GM21390 (cell line): ENCODE results near the gene TRIO.

Experiments used
- ATAC-seq: cut with Tn5 transposase; IDR thresholded peaks from one replicate; pipeline ENCODE4 v1.9.1; 2021; ENCODE audit not compliant: unreplicated experiment

The TRIO gene

DNA sequence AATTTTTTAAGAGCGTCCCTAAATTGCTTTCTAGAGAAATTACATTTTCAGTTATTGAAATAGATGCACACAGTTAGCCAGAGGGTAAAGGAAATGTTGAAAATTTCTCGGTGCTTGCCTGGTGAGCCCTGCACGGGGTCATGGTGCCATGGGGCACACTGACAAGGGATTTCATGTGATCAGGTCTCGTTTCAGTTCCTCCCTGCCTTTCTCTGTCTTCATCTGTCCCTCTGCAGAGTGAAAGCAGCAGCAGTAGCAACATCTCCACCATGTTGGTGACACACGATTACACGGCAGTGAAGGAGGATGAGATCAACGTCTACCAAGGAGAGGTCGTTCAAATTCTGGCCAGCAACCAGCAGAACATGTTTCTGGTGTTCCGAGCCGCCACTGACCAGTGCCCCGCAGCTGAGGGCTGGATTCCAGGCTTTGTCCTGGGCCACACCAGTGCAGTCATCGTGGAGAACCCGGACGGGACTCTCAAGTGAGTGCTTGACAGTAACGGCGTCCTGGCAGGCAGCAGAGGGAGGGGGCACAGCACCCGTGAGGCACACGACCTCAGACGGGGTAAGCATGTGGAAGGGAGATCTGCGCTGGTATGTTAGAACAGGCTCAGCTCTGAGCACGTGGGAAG, 349.3 kb downstream of the TRIO start:
- no peak for ATAC-seq

DNA sequence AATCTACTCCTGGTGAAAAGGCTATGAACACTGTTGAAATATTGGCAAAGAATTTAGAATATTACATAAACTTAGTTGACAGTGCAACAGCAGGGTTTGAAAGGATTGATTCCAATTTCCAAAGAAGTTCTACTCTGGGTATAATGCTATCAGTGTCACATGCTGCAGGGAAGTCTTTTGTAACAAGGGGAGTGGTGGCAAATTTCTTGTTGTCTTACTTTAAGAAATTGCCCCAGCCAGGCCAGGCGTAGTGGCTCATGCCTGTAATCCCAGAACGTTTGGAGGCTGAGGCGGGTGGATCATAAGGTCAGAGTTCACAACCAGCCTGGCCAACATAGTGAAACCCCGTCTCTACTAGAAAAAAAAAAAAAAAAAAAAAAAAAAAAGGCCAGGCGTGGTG, 352.2 kb downstream of the TRIO start:
- no peak for ATAC-seq

DNA sequence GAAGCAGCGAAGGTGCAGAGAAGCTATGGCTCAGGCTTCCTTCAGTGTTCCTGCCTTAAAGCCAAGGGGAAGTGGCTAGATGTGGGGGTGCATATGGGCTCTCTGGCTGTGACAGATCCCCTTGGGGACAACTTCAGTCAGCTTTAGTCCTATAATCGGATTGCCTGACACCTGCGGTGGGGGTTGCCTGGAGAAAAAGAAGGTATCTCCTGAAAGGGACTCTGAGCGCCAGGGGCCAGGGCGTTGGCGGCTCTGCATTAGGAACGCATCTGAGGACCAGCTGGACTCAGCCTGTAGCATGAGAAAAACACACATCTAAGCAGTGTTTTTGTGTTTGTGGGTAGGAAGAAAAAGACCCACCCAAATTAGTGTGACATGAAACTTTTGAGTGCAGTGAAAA, 354.2 kb downstream of the TRIO start:
- ATAC-seq: no peak

DNA sequence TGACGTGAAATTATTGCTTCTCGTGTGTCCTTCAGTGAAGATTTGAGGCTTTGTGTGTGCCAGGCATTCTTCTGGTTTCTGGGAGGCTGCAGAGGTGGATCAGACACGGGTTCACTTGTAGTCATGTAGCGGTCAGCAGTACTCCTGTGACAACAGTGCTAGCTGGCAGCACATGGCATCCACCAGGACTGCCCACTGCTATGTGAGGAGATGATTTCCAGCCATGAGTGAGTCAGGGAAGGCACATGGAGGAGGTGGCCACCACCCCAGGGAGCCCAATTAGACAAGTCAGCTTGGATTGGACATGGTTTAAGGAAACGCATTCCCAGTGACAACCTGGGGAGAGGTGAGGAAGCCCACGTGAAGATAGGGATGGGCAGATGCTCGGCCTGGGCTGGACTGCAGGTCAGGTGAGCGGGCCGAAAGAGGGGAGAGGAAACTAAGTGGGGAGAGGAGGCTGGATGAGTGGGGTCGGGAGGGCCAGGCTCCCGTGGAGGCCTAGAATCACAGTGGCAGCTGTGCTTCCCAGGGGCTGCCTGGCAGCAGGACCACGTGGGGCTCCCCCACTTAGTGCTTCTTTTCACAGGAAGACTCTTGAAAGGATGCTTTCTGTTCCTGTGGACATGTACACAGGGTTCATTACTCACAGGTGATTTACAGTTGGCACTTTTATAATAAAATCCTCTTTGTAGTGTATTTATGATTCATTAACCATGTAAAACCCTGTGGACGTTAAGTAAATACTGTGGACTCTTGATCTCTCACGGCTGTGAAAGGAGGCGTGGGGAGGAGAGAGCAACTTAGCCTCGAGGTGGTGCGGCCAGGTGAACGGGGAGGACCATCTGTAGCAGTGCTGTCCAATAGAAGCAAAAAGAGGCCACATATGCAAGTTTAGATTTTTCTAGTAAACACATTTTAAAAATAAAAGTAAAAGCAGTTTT, 358.5 kb downstream of the TRIO start:
- ATAC-seq: no peak

DNA sequence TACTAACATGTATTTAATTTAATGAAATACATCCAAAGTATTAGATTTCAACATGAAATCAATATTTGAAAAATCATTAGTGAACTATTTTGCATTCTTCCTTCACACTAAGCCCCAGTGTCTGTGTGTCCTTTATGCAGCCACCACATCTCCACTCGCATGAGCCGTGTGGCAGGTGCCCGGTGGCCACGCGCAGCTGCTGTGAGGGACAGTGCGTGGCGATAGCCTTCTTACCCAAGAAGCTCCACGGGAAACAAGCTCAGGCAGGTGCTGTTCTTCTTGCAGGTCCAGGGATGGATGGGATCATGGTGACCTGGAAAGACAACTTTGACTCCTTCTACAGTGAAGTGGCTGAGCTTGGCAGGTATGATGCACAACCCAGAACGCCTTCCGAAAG, 359.1 kb downstream of the TRIO start:
- ATAC-seq: no peak

DNA sequence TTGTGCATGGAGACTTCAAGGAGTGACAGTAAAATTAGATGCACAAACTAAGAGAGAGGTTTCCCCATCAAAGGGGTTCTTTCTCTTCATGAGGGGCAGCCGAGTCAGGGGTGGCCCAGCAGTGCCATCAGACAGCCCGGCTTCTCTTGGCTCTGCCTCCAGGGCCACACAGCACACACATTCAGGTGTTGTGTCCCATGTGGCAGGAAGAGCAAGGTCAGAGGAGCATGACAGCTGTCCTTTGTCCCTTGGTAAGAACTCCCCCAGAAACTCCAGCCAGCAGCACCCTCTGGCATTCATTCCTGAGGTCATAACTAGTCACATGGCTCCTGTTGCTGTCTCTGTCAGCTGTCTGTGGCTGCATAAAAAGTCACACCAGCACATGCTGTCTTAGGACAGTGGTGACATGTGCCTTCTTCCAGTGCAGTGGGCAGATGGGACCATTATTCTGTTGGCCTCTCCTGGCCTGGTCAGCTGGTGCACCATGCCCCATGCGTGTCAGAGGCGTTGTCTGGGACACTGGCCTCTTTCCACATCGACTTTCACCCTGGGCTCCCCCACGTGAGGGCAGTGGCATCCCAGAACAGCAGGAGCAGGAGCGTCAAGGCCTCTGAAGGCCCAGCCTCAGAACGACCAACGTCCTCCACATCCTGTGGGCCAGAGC, 360.0 kb downstream of the TRIO start:
- ATAC-seq: no peak

DNA sequence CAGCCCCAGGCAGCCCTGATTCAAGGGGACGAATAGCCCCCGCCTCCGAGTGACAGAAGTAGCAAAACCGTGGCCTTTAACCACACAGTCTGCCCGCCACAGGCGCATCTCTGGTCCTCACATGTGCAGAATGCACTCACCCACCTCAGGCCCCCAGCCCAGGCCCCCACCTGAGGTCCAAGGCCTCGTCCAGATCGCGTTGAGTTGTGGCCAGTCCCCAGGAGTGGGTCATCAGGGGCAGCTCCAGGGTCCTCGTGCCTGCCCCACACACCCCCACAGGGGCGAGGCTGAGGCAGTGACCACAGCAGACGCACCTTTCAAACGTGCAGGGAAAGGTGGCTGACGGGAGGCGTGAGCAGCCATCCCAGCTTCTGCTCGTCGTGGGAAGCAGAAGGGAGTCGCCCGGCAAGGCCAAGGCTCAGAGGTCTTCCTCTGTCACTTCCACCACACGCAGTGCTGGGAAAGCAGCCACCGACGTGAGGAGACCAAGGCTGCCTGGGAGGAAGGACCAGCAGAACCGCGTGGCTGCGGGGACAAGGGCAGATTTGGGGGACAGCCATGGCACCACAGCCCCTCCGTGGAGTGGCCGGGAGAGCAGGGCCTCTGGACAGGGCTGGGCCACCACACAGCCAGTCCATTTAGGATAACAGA, 360.7 kb downstream of the TRIO start:
- ATAC-seq: no peak

DNA sequence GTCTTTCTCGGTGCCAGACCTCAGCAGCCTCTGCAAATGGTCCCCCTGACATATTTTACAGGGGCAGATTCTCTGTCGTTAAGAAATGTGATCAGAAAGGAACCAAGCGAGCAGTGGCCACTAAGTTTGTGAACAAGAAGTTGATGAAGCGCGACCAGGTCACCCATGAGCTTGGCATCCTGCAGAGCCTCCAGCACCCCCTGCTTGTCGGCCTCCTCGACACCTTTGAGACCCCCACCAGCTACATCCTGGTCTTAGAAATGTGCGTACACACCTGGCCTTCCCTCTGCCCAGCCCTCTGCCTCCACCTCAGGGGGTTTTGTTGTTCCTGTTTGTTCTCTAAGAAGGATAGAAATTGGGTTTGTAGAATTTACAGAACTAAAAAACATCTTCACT, 361.2 kb downstream of the TRIO start:
- ATAC-seq: no peak

DNA sequence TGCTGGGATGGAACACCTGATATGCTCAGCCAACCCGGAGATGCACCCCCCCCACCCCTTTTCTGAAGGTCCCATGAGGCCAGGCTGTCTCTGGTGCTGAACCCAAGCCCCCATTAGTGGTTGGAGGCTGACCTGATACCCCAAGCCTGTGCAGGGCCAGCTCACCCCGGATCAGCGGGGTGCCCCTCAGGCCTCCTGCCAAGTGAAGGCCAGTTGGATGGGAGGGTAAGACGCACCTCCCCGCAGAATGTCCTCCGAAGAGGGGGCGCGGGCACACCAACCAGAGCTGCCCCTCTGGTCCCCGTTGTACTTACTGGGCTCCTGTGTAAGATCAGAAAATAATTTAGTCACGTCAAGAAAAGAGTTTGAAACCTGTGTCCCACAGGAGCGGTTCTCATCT, 361.7 kb downstream of the TRIO start:
- no peak for ATAC-seq

DNA sequence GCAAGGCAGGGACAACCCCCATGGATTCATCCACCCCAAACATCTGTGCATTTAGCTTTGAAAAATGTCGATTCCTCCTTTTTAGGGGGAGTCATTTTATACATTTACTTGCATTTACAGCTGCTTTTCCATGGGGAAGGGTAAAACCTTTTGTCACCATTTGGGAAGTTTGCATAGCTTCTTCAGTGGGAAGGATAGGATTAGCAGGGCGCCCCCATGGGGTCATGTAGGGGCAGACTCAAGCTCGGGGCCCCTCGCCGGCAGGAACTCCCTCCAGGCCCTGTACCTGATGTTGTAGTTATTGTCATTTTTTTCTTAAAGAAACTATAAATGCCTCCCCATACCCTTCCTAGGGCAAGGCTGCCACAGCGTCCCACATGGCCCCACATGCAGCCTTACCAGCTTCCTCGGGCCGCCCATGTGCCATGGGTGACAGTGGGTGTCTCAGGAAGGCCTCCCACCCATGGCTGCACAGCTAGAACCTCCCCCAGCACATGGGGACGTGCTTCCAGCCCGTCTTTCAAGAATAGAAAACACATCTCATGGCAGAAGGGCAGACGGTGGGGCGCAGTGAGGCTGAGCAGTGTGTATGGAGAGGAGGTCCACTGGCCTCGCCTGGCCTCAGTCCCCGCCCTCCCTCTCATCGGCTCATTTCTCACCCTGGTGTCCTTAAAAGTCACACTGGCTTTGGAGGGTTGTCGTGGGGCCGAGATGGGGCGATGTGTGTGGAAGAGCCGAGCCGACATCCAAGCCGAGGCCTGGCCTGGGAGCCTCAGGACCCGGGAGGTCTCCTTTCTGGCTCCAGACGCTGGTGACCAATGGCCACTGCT, 362.4 kb downstream of the TRIO start:
- no peak for ATAC-seq

DNA sequence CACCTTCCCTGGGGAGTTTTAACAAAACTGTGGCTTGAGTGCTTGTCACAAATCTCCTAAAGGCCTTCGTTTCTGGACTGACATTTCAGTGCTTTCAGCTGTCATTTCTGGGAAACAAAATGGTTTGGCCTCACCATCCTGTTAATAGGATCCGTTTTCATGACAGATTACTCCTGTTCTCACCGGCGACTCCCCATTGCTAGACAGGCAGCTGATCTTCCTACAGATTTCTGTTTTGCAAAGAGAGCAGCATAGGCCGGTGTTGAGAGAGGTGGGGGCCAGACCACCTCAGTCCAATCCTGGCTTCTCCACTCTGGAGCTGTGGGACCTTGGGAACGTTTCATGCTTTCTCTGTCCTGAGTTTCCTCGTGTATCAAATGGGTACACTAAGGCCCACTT, 363.0 kb downstream of the TRIO start:
- ATAC-seq: no peak

DNA sequence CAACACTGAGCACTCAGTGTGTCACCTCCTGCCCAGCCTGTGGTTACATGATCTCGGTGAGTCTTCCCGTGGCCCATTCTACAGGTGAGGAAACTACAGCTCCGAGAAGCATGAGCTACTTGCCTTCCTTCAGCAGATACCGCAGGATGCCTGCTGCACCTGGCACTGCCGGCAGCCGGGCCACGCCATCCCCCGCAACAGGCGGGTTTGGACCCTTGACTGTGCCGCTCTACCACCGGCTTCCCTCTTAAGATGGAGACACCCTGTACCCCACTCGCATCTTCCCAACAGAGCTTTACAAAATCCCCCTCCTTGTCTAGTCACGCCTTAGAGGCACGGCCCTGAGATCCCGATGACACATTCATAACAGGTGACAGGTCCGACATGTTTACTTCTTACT, 363.5 kb downstream of the TRIO start:
- no peak for ATAC-seq

DNA sequence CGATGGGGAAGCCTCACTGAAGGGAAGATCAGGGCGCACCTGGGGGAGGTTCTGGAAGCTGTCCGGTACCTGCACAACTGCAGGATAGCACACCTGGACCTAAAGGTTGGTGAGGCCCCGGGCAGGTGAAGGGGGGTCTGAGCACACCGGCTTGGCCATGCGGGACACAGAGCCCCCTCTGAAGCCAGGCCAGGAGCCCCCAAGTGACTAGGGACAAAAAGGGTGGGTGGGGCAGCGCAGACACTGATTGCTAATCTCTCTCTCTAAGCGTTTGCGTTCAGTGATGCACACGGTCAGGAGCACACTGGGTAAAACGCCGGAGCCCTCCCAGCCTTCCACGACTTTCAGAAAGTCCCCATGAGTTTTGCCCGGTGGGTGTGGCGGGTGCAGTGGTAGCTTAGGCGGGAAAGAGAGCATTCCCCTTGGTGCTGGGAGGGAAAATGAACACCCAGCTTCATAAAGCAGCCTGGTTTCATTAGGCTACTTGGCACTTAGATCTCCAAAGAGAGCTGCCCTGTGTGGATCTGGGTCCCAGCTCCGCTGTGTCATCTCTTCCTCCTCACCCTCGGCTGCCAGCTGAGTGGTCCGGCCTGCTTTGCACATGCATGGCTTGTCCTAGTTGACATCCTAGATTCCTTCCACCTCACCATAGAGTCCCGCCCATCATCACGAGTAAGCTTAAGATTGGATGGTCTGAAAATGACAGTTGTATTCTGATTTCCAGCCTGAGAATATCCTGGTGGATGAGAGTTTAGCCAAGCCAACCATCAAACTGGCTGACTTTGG, 364.2 kb downstream of the TRIO start:
- no peak for ATAC-seq

DNA sequence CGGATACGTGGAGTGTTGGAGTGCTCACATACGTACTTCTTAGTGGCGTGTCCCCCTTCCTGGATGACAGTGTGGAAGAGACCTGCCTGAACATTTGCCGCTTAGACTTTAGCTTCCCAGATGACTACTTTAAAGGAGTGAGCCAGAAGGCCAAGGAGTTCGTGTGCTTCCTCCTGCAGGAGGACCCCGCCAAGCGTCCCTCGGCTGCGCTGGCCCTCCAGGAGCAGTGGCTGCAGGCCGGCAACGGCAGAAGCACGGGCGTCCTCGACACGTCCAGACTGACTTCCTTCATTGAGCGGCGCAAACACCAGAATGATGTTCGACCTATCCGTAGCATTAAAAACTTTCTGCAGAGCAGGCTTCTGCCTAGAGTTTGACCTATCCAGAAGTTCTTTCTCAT, 364.9 kb downstream of the TRIO start:
- no peak for ATAC-seq

DNA sequence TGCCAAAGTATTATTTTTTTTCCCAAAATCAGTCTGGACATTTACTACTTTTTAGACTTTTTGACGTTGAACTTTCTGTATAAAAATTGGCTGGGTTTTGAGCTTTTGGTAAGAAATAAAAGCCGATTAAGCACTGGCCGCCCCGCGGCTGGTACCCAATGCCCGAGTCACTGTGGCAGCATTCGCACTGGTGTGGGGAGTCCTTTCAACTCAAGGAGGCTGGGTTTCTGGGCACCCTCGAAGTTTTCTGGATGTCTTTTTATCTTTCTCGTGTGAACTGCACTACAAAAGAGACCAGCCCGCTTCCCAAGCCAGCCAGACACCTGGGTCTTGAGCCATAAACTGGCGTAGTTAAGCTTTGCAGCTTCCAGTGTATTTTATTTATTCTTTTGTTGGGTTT, 366.4 kb downstream of the TRIO start:
- ATAC-seq: no peak

DNA sequence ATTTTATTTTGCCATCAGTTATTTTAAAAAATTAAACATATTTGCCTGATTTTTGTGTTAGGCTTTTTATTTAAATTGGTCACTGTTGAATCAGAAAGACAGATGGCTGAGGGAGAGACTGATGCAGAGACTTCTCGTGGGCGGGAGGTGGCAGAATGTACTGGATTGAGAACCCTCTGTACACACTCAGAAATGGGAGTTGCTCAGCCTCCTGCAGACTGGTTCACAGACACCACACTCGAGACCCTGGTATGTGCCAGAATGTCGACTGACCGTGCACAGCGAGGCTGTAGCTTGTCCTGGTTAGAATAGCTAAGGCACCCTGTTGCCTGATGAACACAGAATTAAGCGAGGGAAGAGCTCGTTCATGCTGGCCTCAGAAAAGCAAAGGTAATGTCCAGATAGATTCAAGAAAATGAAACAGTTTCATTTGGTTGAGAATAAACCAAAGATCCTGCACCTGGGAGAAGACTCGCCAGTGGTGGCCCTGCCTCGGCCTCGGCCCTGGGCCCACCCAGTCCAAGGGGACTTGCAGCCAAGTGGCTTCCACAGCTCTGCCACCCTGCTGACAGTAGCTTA, 367.1 kb downstream of the TRIO start:
- no peak for ATAC-seq

DNA sequence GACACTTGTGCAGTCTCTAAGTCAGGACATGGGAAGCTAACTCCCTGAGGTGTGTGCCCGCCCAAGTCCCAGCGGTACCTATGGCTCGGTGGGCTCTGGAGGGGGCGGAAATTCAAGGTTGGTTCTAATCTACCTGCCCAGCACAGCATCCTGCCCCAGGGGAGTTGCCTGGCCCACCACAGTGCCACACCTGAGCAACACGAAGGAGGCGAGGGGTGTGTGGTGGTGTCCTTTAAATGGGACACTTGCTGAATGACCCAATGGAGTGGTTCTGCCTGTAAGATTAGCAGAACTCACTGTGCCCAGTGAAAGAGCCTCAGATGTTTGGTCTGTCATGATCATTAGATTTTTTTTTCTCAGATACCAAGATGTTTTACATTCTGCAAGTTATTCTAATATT, 367.7 kb downstream of the TRIO start:
- ATAC-seq: no peak

DNA sequence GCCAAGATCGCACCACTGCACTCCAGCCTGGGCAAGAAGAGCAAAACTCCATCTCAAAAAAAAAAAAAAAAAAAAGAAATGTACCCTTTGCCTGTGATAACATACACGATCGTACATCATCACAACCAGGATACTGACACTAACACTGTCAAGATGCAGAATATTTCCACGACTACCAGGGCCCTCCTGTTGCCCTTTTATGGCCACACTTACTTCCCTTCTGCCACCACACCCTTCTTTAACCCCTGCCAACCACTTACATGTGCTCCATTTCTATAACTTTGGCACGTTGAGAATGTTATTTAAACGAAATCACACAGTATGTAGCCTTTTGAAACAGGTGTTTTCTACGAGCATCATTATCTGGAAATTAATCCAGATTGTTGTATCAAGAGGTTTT, 369.4 kb downstream of the TRIO start:
- ATAC-seq: no peak

DNA sequence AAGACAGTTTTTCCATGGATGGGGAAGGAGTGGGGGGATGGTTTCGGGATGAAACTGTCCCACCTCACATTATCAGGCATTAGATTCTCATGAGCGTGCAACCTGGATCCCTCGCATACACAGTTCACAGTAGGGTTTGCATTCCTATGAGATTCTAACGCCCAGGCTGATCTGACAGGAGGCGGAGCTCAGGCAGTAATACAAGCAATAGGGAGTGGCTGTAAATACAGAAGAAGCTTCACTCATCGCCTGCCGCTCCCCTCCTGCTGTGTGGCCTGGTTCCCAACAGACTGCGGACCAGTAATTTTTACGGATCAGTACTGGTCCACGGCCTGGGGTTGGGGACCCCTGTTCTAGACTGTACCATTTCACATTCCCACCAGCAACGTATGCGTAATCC, 370.1 kb downstream of the TRIO start:
- no peak for ATAC-seq

DNA sequence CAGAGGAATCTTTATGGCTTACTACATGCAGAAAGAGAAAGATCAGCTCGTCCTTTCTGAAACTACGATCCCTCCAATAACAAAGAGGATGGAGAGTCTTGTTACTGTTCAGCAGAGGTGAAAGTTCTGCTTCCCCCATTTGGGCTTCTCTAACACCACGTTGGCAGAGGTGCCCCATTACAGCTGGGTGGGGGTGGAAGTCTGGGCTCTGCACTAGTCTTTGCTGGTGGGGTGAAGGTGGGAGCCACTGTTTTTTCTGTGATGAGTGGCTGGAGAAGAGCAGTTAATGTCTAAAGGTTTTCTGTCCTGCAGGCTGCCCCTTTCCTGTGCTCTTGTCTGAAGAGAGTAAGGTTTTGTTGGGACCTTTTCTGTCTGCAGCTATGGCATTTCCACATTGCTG, 373.8 kb downstream of the TRIO start:
- ATAC-seq: no peak
